HCT116 (cell line): Measurements from ENCODE around the gene VASH1.
A peak's percentile ranks its signal among the peaks of the same experiment; 100 is the strongest.

Source experiments
- POLR2A ChIP-seq: IDR thresholded peaks from 2 replicates; pipeline ENCODE4 v1.7.0; 2011; ENCODE audit warnings: borderline replicate concordance; ENCODE audit not compliant: insufficient read depth, insufficient read length; ENCODE audit errors: extremely low read depth
- TF ChIP-seq, protein P1 (sequence below): IDR thresholded peaks from 2 replicates; pipeline ENCODE4 v1.6.1; 2011; ENCODE audit warnings: mild to moderate bottlenecking, low read length, moderate library complexity; ENCODE audit not compliant: insufficient replicate concordance; ENCODE audit errors: extremely low read depth

DNA sequence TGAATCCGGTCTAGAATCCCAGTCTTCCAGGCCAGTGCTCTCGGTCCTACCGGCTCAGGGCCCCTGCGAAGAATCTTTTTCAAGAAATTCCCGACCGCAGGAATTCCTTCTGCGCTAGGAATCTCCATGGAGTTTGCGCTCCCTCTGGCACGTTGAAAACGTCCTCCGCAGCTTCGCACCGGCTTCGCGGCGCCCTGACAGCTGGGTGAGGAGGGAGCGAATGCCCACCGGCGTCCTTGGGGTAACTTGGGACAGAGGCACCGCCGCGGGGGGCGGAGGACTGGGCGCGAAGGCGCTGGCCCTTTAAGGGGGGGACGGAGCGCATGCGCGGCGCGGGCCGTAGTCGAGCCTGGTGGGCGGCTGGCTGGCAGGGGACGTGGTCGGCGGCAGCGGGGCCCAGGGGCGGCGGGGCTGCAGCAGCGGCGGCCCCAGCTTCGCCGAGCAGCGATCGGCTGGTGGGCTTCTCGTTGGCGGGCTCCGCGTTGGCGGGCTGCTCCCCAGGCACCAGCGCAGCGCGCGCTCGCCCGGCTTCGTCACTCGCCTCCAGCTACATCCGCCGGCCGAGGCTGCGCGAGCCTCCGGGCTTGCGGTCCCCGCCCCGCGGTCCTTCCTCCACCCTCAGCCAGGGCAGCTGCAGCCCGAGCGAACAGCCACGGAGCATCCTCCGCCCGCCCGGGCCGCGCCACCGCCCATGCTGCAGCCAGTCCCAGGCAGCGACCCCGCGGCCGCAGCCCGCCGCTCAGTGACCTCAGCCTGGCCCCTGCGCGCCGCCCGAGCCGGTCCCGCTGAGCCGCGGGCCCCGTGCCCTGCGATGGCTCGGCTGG lies at the start of gene VASH1:
- peak; percentile 66 for TF ChIP-seq POLR2A
- TF ChIP-seq, protein P1, sequence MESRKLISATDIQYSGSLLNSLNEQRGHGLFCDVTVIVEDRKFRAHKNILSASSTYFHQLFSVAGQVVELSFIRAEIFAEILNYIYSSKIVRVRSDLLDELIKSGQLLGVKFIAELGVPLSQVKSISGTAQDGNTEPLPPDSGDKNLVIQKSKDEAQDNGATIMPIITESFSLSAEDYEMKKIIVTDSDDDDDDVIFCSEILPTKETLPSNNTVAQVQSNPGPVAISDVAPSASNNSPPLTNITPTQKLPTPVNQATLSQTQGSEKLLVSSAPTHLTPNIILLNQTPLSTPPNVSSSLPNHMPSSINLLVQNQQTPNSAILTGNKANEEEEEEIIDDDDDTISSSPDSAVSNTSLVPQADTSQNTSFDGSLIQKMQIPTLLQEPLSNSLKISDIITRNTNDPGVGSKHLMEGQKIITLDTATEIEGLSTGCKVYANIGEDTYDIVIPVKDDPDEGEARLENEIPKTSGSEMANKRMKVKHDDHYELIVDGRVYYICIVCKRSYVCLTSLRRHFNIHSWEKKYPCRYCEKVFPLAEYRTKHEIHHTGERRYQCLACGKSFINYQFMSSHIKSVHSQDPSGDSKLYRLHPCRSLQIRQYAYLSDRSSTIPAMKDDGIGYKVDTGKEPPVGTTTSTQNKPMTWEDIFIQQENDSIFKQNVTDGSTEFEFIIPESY, result no peak
